Fibroblast of skin of right quadriceps (primary cell): ENCODE measurements around the gene POMGNT2.
A peak's percentile ranks its signal among the peaks of the same experiment; 100 is the strongest.

Experiments used
- DNase-seq: peaks from one replicate; pipeline ENCODE4 v3.0.0-alpha.2; 2013

POMGNT2 gene

DNA sequence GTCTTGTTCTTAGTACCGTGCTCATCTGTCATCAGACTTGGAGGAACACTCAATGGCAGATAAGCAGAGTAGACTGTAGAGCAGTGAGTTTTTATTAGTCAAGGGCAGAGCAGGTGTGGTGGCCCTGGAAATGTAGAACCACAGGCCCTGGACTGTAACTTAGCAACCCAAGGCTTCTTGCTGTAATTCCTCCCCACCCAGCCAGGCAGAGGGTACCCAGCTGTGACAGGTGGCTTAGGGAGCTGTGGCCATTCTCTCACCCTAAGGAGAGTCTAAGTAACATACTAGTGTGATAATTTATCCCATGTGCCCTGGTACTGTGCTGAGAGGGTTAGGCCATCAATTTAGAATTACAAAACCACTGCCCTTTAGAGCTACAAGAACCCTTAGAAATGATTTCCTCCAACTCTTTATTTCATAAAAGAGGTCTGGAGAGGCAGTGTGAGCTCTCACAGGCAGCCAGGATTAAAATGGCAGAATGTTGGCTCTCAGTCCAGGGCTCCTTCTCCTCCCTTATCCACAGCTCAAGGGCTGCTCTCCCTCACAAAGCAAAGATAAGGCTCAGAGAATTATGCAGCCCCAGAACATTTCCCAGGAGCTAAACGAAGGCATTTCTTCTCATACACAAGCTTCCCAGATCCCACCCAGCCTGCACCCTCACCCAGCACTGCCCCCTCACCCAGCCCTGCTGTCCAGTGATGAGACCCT lies 3.0 kb downstream of the POMGNT2 start:
- no peak for DNase-seq

- DNase-seq = no peak
These were observed 7.1 kb downstream of the POMGNT2 start for GRCh38 chr3:43098761-43099160.

DNA sequence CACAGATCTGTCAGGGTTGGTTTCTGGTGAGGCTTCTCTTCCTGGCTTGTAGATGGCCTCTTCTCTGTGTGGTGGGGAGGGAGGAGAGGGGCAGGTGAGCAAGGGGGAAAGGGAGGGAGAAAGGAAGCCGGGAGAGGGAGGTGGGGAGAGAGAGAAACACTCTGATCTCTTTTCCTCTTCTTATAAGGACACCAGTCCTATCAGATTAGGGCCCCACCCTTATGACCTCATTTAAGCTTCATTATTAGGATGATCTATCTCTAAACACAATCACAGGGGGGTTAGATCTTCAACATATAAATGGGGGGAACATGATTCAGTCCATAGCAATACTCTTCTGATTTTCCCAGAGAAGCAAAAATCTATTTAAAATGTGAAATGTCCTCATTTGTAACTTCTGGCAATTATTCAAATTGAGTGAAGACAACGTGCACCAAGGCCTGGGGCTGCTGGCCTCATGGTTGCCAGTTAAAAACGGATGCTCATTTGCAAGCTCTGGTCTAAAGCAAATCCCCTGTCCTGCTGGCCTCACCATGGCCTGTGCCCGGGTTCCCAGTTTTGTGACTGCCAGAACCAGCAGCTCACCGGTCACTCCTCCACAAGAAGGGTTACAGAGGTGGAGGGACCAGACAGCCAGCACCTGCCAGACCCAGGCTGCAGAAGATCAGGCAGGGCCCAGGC lies 8.3 kb downstream of the POMGNT2 start:
- no peak for DNase-seq

- DNase-seq = no peak
These were observed 9.1 kb downstream of the POMGNT2 start for GRCh38 chr3:43096761-43097160.

DNA sequence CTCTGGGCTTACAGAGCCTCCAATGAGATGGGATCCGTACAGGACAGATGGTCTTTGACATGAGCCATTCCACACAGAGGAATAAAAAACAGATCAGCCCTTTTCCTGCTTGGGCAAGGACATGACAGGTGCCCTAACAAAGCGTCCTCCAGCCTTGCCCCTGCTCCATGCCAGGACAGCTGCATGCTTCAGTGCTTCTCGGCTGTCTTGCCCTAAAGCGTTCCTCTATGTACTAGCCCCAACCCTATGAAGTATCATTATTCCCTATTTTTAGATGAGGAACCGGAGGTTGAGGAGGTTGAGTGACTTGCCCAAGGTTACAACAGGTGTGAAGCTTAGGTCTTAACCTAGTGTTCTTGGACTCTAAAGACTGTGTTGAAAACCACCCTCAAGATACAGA lies 10.5 kb downstream of the POMGNT2 start:
- no peak for DNase-seq

- no peak for DNase-seq
These were observed 11.0 kb downstream of the POMGNT2 start for GRCh38 chr3:43094851-43095250.

GRCh38 chr3:43094381-43094780 lies 11.5 kb downstream of the POMGNT2 start:
- DNase-seq = no peak

- no peak for DNase-seq
These were observed 11.9 kb downstream of the POMGNT2 start for GRCh38 chr3:43093974-43094373.

GRCh38 chr3:43093006-43093405 lies 12.9 kb downstream of the POMGNT2 start:
- no peak for DNase-seq

DNA sequence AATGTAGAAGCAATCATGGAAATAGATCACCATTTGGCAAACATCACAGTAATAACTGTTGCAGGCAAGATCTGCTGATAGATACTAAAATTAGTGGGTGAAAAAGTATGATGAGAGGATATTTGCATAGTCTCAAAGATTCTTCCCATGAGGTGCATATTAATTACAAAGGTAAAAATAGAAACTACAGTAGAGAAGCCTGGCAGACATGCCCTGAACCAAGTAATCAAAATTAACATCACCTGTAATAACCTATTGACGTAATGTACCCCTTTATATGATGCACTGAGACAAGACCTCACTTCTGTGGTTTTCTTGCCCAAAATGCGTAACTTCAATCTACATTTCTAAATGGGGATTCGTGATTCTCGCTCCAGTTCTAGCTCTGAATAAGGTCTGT lies 14.4 kb downstream of the POMGNT2 start:
- no peak for DNase-seq

DNA sequence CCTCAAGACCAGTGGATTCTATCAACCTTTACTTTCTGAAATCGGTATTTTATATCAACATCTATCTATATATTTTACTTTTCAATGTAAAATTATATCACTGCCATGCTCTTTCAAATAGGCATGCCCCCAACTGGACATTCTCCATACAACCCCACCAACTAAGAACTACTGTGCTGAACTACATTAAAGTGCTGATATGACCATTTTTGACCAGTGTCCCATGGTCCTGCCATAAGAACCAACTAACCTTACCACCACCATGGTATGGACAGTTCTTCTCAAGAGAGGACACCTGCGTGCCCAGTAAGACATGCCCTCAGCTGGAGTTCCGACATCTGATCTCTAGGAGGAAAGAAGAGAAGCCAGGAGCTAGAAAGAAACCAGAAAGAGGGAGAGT lies 15.6 kb downstream of the POMGNT2 start:
- no peak for DNase-seq

GRCh38 chr3:43089081-43089480 lies 16.8 kb downstream of the POMGNT2 start:
- no peak for DNase-seq

DNA sequence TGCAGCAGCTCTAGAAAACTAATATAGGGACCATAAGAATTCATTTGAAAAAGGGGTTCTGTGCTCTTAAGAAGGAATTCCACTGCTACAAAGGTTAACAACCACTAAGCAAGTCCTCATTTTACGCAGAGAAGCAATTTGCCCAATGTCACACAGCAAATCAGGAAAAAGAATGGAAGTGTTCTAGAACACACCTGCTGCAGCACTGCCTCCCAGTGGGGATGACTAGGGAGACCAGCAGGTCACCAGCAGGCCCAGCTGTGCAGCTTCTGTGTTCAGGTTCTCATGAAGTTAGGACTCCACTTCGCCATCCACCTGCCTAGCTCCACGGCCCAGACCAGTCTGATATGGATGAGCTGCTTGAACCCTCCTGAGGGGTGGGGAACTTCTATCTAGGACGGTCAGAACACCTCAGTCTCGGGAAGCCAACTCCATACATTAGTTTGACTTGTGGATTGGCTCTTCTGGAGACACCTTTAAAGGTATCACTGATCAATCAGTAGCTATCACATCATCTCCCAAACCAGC lies 18.6 kb downstream of the POMGNT2 start:
- no peak for DNase-seq

GRCh38 chr3:43086460-43087165 lies 19.3 kb downstream of the POMGNT2 start:
- peak; percentile 64 for DNase-seq

DNA sequence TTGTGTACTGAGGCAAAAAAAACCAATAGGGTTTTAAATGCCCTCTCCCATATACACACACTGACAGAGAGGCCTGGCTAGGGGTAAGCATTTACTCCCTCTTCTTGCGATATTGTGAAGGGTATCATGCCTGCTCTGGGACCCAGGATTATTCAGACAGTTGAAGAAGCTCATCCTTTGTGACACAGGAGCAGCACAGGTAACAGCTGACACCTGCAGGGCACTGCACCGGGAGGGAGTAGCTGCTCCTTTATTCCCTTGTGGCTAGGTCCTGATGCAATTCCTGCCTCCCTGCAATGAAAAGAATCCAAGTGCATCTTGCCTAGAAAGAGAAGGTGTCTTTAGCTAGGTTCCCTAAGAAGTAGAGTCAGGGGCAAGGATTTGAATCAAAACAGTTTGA lies 23.4 kb downstream of the POMGNT2 start:
- DNase-seq = no peak

DNA sequence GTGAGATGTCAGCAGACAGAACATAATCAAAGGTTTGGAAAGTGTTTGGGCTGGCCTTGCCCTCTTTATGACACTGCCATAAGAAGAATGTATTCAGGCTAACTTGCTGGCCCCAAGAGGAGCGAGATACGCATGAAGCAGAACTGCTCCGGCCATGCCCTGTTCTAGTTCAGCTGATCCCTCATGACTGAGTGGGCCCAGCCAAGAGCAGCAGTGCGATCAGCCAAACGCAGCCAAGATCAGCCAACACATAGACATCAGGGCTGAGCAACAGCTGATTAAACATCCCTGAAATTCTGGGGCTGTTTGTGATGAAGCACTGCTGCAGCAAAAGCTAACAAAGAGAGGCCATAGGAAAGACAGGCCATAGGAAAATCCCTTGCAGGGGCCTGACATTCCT lies 24.1 kb downstream of the POMGNT2 start:
- DNase-seq = no peak

- DNase-seq = no peak
These were observed 24.9 kb downstream of the POMGNT2 start for GRCh38 chr3:43080726-43081568.

DNA sequence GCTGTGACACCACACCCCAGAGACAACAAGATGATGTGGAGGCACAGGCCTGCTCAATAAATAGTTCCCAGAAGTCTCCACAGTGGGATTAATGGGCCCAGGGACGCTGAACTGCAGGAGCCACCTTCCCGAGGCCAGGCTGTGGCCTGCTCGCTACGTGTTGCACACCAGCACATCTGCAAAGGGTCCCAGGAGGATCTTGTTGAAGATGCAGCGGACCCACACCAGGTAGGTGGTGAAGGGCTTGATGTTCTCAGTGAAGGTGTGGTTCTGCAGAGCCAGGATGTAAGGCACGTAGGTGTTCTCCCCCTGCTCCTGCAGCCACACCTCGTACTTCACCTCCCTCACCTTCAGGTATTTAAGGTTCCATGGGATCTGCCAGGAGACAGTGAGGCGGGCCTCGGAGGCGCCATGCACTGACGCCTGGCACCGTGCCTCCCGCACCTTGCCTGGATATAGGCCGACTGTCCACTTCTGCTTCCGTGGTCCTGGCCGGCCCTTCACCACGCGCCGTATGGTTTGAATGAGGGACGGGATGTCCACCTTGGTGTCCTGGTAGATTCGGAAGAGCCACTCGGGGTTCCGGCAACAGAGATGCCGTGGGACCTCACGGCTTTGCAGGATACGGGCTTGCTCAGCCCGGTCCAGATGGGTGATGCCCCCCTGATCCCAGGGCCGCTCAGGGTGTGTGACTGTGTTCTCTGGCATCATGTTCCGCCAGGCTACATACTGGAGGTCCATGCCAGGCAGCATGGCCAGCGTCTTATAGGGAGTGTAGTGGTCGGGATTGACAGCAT lies 26.1 kb downstream of the POMGNT2 start:
- no peak for DNase-seq

- DNase-seq = no peak
These were observed 28.2 kb downstream of the POMGNT2 start for GRCh38 chr3:43077707-43078106.

- no peak for DNase-seq
These were observed 28.6 kb downstream of the POMGNT2 start for GRCh38 chr3:43077261-43077660.

DNA sequence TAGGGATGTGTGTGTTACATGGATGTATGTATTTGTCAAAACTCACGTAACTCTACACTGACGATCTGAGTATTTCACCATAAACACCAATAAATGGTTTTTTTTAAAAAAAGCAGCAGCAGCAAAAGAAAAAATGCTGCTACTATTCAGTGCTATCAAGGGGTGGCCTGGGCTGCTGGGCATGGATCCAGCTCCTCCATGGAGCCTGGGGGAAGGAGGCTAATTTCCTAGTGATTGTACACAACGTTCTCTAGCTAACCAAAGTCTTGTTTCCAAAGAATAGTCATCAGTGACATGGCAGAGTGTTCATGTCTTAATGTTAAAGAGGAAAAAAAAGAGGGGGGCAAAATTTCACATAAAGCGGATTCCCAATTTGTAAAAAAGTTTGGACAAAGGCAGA lies 29.0 kb downstream of the POMGNT2 start:
- no peak for DNase-seq
